HUES6 (cell line): Measurements from ENCODE around the gene PTPRD.

Experiments
- H3K27ac ChIP-seq: 2 replicates; pipeline ENCODE4 v1.7.0; 2013; ENCODE audit warnings: low read depth, mild to moderate bottlenecking, low read length, inconsistent platforms
- H3K27me3 ChIP-seq: 2 replicates; pipeline ENCODE4 v1.6.1; 2013; ENCODE audit warnings: low read length; ENCODE audit not compliant: control insufficient read depth, insufficient read depth
- H3K36me3 ChIP-seq: 2 replicates; pipeline ENCODE4 v1.6.1; 2013; ENCODE audit warnings: low read length; ENCODE audit not compliant: control insufficient read depth, insufficient read depth
- H3K4me1 ChIP-seq: 2 replicates; pipeline ENCODE4 v1.6.1; 2013; ENCODE audit warnings: low read length; ENCODE audit not compliant: control insufficient read depth, insufficient read depth
- H3K4me3 ChIP-seq: 2 replicates; pipeline ENCODE4 v1.5.1; 2013; ENCODE audit warnings: low read depth, low read length
- H3K9ac ChIP-seq: one replicate; pipeline ENCODE4 v1.6.1; 2013; ENCODE audit warnings: mild to moderate bottlenecking, low read length
- H3K9me3 ChIP-seq: 2 replicates; pipeline ENCODE4 v1.6.1; 2013; ENCODE audit warnings: low read depth, low read length; ENCODE audit not compliant: control insufficient read depth, insufficient read depth

Gene PTPRD

GRCh38 chr9:9284201-9284600, 1328.6 kb downstream of the PTPRD start:
- no peak overlapping the region for H3K9ac ChIP-seq
- H3K9me3 ChIP-seq = no peaks in the 10 kb centered on the region
- H3K4me1 ChIP-seq = no peaks in the 10 kb centered on the region
- H3K27me3 ChIP-seq = no peaks in the 10 kb centered on the region
- no peak overlapping the region for H3K27ac ChIP-seq
- no peak overlapping the region for H3K4me3 ChIP-seq
- no peaks in the 10 kb centered on the region for H3K36me3 ChIP-seq

- no peaks in the 10 kb centered on the region for H3K4me1 ChIP-seq
- H3K9ac ChIP-seq = no peak overlapping the region
- no peak overlapping the region for H3K4me3 ChIP-seq
- H3K9me3 ChIP-seq = no peaks in the 10 kb centered on the region
- no peaks in the 10 kb centered on the region for H3K27me3 ChIP-seq
- H3K36me3 ChIP-seq = no peaks in the 10 kb centered on the region
- no peak overlapping the region for H3K27ac ChIP-seq
Measured at GRCh38 chr9:9283159-9283986, 1329.4 kb downstream of the PTPRD start.

- Histone ChIP-seq H3K9ac (no peak overlapping the region), H3K27ac (no peak overlapping the region), H3K9me3 (no peaks in the 10 kb centered on the region), H3K4me3 (no peak overlapping the region), H3K36me3 (no peaks in the 10 kb centered on the region), H3K4me1 (no peaks in the 10 kb centered on the region), H3K27me3 (no peaks in the 10 kb centered on the region)
Measured at GRCh38 chr9:9275601-9276000, 1337.2 kb downstream of the PTPRD start.

GRCh38 chr9:9257999-9258498, 1354.8 kb downstream of the PTPRD start:
- no peaks in the 10 kb centered on the region for H3K27me3 ChIP-seq
- H3K4me1 ChIP-seq = no peaks in the 10 kb centered on the region
- H3K36me3 ChIP-seq = no peaks in the 10 kb centered on the region
- H3K9ac ChIP-seq = no peak overlapping the region
- no peak overlapping the region for H3K4me3 ChIP-seq
- no peaks in the 10 kb centered on the region for H3K9me3 ChIP-seq
- H3K27ac ChIP-seq = no peak overlapping the region

- Histone ChIP-seq H3K9ac (no peak overlapping the region), H3K4me1 (no peaks in the 10 kb centered on the region), H3K9me3 (no peaks in the 10 kb centered on the region), H3K27ac (no peak overlapping the region), H3K36me3 (no peaks in the 10 kb centered on the region), H3K27me3 (no peaks in the 10 kb centered on the region), H3K4me3 (no peak overlapping the region)
Measured at GRCh38 chr9:9246726-9247125, 1366.1 kb downstream of the PTPRD start.

GRCh38 chr9:9231946-9232345, 1380.9 kb downstream of the PTPRD start:
- no peak overlapping the region for H3K9ac ChIP-seq
- no peak overlapping the region for H3K27ac ChIP-seq
- no peaks in the 10 kb centered on the region for H3K36me3 ChIP-seq
- no peak overlapping the region for H3K4me3 ChIP-seq
- H3K4me1 ChIP-seq = no peaks in the 10 kb centered on the region
- peaks cover 22% of the 10 kb centered on the region for H3K9me3 ChIP-seq
- no peaks in the 10 kb centered on the region for H3K27me3 ChIP-seq

- Histone ChIP-seq H3K36me3 (no peaks in the 10 kb centered on the region), H3K9me3 (peaks cover 18% of the 10 kb centered on the region), H3K4me1 (no peaks in the 10 kb centered on the region), H3K9ac (no peak overlapping the region), H3K27me3 (no peaks in the 10 kb centered on the region), H3K27ac (no peak overlapping the region), H3K4me3 (no peak overlapping the region)
Measured at GRCh38 chr9:9229269-9229668, 1383.5 kb downstream of the PTPRD start.

GRCh38 chr9:9223175-9223574, 1389.6 kb downstream of the PTPRD start:
- Histone ChIP-seq H3K27ac (no peak overlapping the region), H3K4me3 (no peak overlapping the region), H3K4me1 (no peaks in the 10 kb centered on the region), H3K9ac (no peak overlapping the region), H3K9me3 (no peaks in the 10 kb centered on the region), H3K36me3 (no peaks in the 10 kb centered on the region), H3K27me3 (no peaks in the 10 kb centered on the region)

GRCh38 chr9:9222730-9223129, 1390.1 kb downstream of the PTPRD start:
- Histone ChIP-seq H3K27ac (no peak overlapping the region), H3K27me3 (no peaks in the 10 kb centered on the region), H3K9ac (no peak overlapping the region), H3K9me3 (no peaks in the 10 kb centered on the region), H3K4me1 (no peaks in the 10 kb centered on the region), H3K36me3 (no peaks in the 10 kb centered on the region), H3K4me3 (no peak overlapping the region)

- Histone ChIP-seq H3K9ac (no peak overlapping the region), H3K36me3 (no peaks in the 10 kb centered on the region), H3K9me3 (no peaks in the 10 kb centered on the region), H3K27ac (no peak overlapping the region), H3K4me3 (no peak overlapping the region), H3K27me3 (no peaks in the 10 kb centered on the region), H3K4me1 (no peaks in the 10 kb centered on the region; the same call in 1 of the 2 replicates)
Measured at GRCh38 chr9:9216934-9217333, 1395.9 kb downstream of the PTPRD start.

GRCh38 chr9:9215050-9215449, 1397.8 kb downstream of the PTPRD start:
- Histone ChIP-seq H3K27me3 (no peaks in the 10 kb centered on the region), H3K36me3 (no peaks in the 10 kb centered on the region), H3K9ac (no peak overlapping the region), H3K4me3 (no peak overlapping the region), H3K27ac (no peak overlapping the region), H3K4me1 (no peaks in the 10 kb centered on the region; the same call in 1 of the 2 replicates), H3K9me3 (no peaks in the 10 kb centered on the region)
